ENCODE data around the gene CPNE8. TPM values are rescaled to one million over a fixed set of nuclear protein-coding genes. Genes with fewer than 3 reads are reported as not detected.

The CPNE8 gene
- total RNA-seq, 3 donors from 2014 or later = 23.4 to 31.5 (median 24.7) TPM

- ATAC-seq (no peak), DNase-seq (no peak)
- intact Hi-C loops (cut with DNase I, micrococcal nuclease) = no loop called here
- H3K4me3 ChIP-seq = no peak overlapping the region
- no peaks in the 10 kb centered on the region for H3K9me3 ChIP-seq
- no peaks in the 10 kb centered on the region for H3K36me3 ChIP-seq (ENCODE audit: low read depth)
- H3K4me1 ChIP-seq (ENCODE audit: low read depth) = no peaks in the 10 kb centered on the region
- TF ChIP-seq, protein P1, sequence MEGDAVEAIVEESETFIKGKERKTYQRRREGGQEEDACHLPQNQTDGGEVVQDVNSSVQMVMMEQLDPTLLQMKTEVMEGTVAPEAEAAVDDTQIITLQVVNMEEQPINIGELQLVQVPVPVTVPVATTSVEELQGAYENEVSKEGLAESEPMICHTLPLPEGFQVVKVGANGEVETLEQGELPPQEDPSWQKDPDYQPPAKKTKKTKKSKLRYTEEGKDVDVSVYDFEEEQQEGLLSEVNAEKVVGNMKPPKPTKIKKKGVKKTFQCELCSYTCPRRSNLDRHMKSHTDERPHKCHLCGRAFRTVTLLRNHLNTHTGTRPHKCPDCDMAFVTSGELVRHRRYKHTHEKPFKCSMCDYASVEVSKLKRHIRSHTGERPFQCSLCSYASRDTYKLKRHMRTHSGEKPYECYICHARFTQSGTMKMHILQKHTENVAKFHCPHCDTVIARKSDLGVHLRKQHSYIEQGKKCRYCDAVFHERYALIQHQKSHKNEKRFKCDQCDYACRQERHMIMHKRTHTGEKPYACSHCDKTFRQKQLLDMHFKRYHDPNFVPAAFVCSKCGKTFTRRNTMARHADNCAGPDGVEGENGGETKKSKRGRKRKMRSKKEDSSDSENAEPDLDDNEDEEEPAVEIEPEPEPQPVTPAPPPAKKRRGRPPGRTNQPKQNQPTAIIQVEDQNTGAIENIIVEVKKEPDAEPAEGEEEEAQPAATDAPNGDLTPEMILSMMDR (IDR thresholded peaks at IDR 0.05) = no peak
Observed at GRCh38 chr12:38638401-38638800, 267.0 kb downstream of the CPNE8 start.

- Histone ChIP-seq H3K36me3 (ENCODE audit: low read depth) (no peaks in the 10 kb centered on the region), H3K9me3 (no peaks in the 10 kb centered on the region), H3K4me1 (ENCODE audit: low read depth) (no peaks in the 10 kb centered on the region), H3K4me3 (no peak overlapping the region)
- TF ChIP-seq, protein P1 (IDR thresholded peaks at IDR 0.05) = no peak
- ATAC-seq (no peak), DNase-seq (no peak)
- intact Hi-C loops (cut with DNase I, micrococcal nuclease) = no loop called here
Observed at GRCh38 chr12:38633511-38633910, 271.9 kb downstream of the CPNE8 start.

DNA sequence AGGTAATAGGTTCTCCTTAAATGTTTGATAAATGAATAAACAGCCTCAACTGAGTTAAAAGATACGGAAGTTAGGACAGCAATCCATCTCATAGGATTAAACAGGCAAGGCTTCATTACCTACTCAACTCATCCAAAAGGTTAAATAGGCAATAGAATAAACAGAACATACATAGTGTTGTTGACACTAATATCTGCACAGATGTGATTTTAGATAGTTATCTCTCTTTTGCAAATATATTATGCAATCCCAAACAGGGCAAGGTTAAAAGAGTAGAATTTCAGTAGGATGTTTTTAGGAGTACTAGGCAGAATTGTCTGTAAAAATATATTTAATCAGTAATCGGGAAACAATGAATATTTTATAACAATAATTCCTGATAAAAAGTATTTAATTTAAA, 276.3 kb downstream of the CPNE8 start:
- DNase-seq = no peak
- H3K4me3 ChIP-seq = no peak overlapping the region
- no peaks in the 10 kb centered on the region for H3K9me3 ChIP-seq
- TF ChIP-seq, protein P1 (IDR thresholded peaks at IDR 0.05) = no peak
- H3K4me1 ChIP-seq (ENCODE audit: low read depth) = no peaks in the 10 kb centered on the region
- no peaks in the 10 kb centered on the region for H3K36me3 ChIP-seq (ENCODE audit: low read depth)
- ATAC-seq = no peak
- intact Hi-C loops (cut with DNase I, micrococcal nuclease) = no loop called here

DNA sequence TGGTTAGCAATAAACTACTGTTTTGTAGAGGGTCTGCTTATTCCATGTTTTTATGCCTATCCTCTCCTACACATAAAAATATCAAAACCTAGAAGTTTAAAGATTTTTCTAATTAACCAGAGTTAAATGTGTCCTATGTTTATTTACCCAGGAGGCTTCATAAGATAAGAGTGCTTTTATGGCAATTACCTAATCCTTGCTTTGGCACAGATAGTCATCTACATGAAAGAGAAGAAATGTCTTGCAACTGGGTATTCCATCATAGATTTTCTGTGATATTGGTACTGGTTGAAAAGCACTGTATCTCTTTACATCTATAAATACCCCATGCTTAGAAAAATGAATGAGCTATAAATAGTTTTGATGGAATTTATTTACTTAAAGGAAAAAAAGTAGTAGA, 277.1 kb downstream of the CPNE8 start:
- TF ChIP-seq, protein P1 (IDR thresholded peaks at IDR 0.05) = no peak
- no peak for ATAC-seq
- H3K9me3 ChIP-seq = no peaks in the 10 kb centered on the region

GRCh38 chr12:38625306-38625705, 280.1 kb downstream of the CPNE8 start:
- H3K9me3 ChIP-seq = no peaks in the 10 kb centered on the region
- no peak overlapping the region for H3K4me3 ChIP-seq
- DNase-seq (no peak), ATAC-seq (no peak)
- intact Hi-C loops (cut with DNase I, micrococcal nuclease) = no loop called here
- TF ChIP-seq, protein P1 (IDR thresholded peaks at IDR 0.05) = no peak
- H3K36me3 ChIP-seq (ENCODE audit: low read depth) = no peaks in the 10 kb centered on the region
- H3K4me1 ChIP-seq (ENCODE audit: low read depth) = no peaks in the 10 kb centered on the region

More for the DNA sequence above, 277.1 kb downstream of the CPNE8 start:
- no peak for DNase-seq
- intact Hi-C loops (cut with DNase I, micrococcal nuclease) = no loop called here
- H3K4me1 ChIP-seq (ENCODE audit: low read depth) = no peaks in the 10 kb centered on the region
- no peak overlapping the region for H3K4me3 ChIP-seq
- H3K36me3 ChIP-seq (ENCODE audit: low read depth) = no peaks in the 10 kb centered on the region

DNA sequence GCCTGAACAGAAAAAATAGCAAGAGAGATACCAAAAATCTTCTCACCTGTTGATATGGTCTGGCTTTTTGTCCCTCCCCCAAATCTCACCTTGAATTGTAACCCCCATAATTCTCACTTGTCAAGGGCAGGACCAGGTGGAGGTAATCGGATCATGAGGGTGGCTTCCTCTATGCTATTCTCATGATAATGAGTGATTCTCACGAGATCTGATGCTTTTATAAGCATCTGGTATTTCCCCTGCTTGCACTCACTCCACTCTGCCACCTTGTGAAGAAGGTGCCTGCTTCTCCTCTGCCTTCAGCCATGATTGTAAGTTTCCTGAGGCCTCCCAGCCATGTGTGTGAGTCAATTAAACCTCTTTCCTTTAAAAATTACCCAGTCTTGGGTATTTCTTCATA, 291.2 kb downstream of the CPNE8 start:
- no peaks in the 10 kb centered on the region for H3K36me3 ChIP-seq (ENCODE audit: low read depth)
- no peaks in the 10 kb centered on the region for H3K4me1 ChIP-seq (ENCODE audit: low read depth)
- ATAC-seq (no peak), DNase-seq (no peak)
- TF ChIP-seq, protein P1 (IDR thresholded peaks at IDR 0.05) = no peak
- H3K4me3 ChIP-seq = no peak overlapping the region
- no peaks in the 10 kb centered on the region for H3K9me3 ChIP-seq
- intact Hi-C loops (cut with DNase I, micrococcal nuclease) = no loop called here

Measured in mucosa of descending colon (tissue), 3 donors.